H1 (cell line): Measurements from ENCODE around the gene GGA1. TPM values are rescaled to one million over a fixed set of nuclear protein-coding genes. Genes with fewer than 3 reads are reported as not detected.

ENCODE experiments used
- CTCF ChIA-PET: fragments of 300-600 bp; sonication (Branson Sonifier 250); formaldehyde crosslinking; loops from one replicate; lab custom pipeline; 2021; ENCODE audit not compliant: partially characterized antibody; lab: Charles Lee
- POLR2A ChIA-PET: fragments of 300-600 bp; sonication (Branson Sonifier 250); formaldehyde crosslinking; loops from one replicate; lab custom pipeline; 2021; ENCODE audit warnings: inconsistent platforms; ENCODE audit not compliant: partially characterized antibody; lab: Charles Lee
- DNase-seq, 2 experiments: peaks; one replicate each; pipeline versions ENCODE4 v3.0.0 to v3.0.0-alpha.2; 2010 to 2022; ENCODE audit warnings: low spot score in 2 of 2, low read depth in 1 of 2, mixed read lengths in 1 of 2
- FAIRE-seq: peaks from 2 replicates; lab custom pipeline; 2011; peaks lifted over from hg19 to GRCh38; lab: Jason Lieb, UNC
- H2AFZ ChIP-seq: 2 replicates; pipeline ENCODE4 v1.8.1; 2012; ENCODE audit warnings: low read length, inconsistent platforms
- H2AK5ac ChIP-seq: 2 replicates; pipeline ENCODE4 v1.6.1; 2013; ENCODE audit warnings: low read depth, low read length
- H2BK120ac ChIP-seq: replicated peaks from 2 replicates; pipeline ENCODE3; 2013; ENCODE audit warnings: low read depth, low read length, inconsistent platforms
- H2BK12ac ChIP-seq: 2 replicates; pipeline ENCODE4 v1.6.1; 2013; ENCODE audit warnings: low read depth, low read length
- H2BK15ac ChIP-seq: 2 replicates; pipeline ENCODE4 v1.6.1; 2013; ENCODE audit warnings: low read length
- H2BK20ac ChIP-seq: 2 replicates; pipeline ENCODE4 v1.6.1; 2013; ENCODE audit warnings: low read length
- H2BK5ac ChIP-seq: 2 replicates; pipeline ENCODE4 v1.6.1; 2013; ENCODE audit warnings: low read depth, low read length
- H3K14ac ChIP-seq: 2 replicates; pipeline ENCODE4 v1.6.1; 2013; ENCODE audit warnings: inconsistent platforms; ENCODE audit not compliant: insufficient read length
- H3K18ac ChIP-seq: 2 replicates; pipeline ENCODE4 v1.6.1; 2013; ENCODE audit warnings: low read length; ENCODE audit errors: extremely low read depth
- H3K23ac ChIP-seq: 2 replicates; pipeline ENCODE4 v1.6.1; 2013; ENCODE audit warnings: inconsistent platforms; ENCODE audit not compliant: insufficient read length
- H3K23me2 ChIP-seq: 2 replicates; pipeline ENCODE4 v1.6.1; 2013; ENCODE audit warnings: low read depth, low read length
- H3K27ac ChIP-seq: 2 replicates; pipeline ENCODE4 v1.6.1; 2011; ENCODE audit warnings: low read depth, low read length, inconsistent platforms
- H3K27me3 ChIP-seq, 4 experiments: replicated peaks in 1 of 4; 1 replicate in 1 of 4; 2 replicates in 3 of 4; pipeline versions ENCODE4 v1.6.1 to v1.8.1; 2011 to 2013; ENCODE audit warnings: low read length in 3 of 4, mild to moderate bottlenecking in 3 of 4, inconsistent platforms in 2 of 4, mixed read lengths in 2 of 4, moderate library complexity in 1 of 4; ENCODE audit not compliant: control insufficient read depth in 3 of 4, insufficient read depth in 3 of 4; ENCODE audit errors: extremely low read depth in 1 of 4
- H3K36me3 ChIP-seq, 4 experiments: 2 replicates each; pipeline versions ENCODE4 v1.6.1 to v1.8.1; 2011 to 2013; ENCODE audit warnings: mild to moderate bottlenecking in 4 of 4, low read length in 3 of 4, moderate library complexity in 2 of 4, control low read depth in 1 of 4, inconsistent platforms in 1 of 4; ENCODE audit not compliant: insufficient read depth in 4 of 4, control insufficient read depth in 2 of 4
- H3K4ac ChIP-seq: replicated peaks from 2 replicates; pipeline ENCODE3; 2013; ENCODE audit warnings: low read length, low read depth, mixed read lengths, inconsistent platforms; ENCODE audit not compliant: insufficient read length
- H3K4me1 ChIP-seq, 4 experiments: replicated peaks in 1 of 4; 1 replicate in 1 of 4; 2 replicates in 3 of 4; pipeline versions ENCODE4 v1.6.1 to v1.8.1; 2011 to 2013; ENCODE audit warnings: low read length in 3 of 4, inconsistent platforms in 2 of 4, mixed read lengths in 1 of 4; ENCODE audit not compliant: insufficient read depth in 4 of 4, control insufficient read depth in 3 of 4
- H3K4me2 ChIP-seq, 2 experiments: 2 replicates each; pipeline versions ENCODE4 v1.6.1 to v1.8.1; 2011 to 2013; ENCODE audit warnings: low read depth in 2 of 2, low read length in 2 of 2, control low read depth in 1 of 2, inconsistent platforms in 1 of 2, mild to moderate bottlenecking in 1 of 2; ENCODE audit not compliant: insufficient read depth in 1 of 2
- H3K4me3 ChIP-seq, 4 experiments: fragments of 200-600, 300-600 bp in 1 of 4; sonication (generic), shearing (Covaris generic), sonication (Bioruptor Twin) in 1 of 4; 2 replicates each; pipeline versions ENCODE4 v1.5.1 to v1.8.1; 2011 to 2016; ENCODE audit warnings: low read length in 4 of 4, low read depth in 3 of 4, control low read depth in 2 of 4, inconsistent platforms in 2 of 4, mild to moderate bottlenecking in 2 of 4, mixed read lengths in 1 of 4, moderate library complexity in 1 of 4; ENCODE audit not compliant: insufficient read depth in 2 of 4; ENCODE audit errors: extremely low read depth in 1 of 4
- H3K56ac ChIP-seq: replicated peaks from 2 replicates; pipeline ENCODE3; 2013; ENCODE audit warnings: low read depth, mild to moderate bottlenecking, mixed read lengths, low read length, inconsistent platforms; ENCODE audit not compliant: insufficient read length
- H3K79me1 ChIP-seq: 2 replicates; pipeline ENCODE4 v1.6.1; 2013; ENCODE audit warnings: low read depth, low read length, control low read depth
- H3K79me2 ChIP-seq, 2 experiments: 2 replicates each; pipeline versions ENCODE4 v1.6.1 to v1.8.1; 2012 to 2013; ENCODE audit warnings: low read length in 2 of 2, mild to moderate bottlenecking in 2 of 2, inconsistent platforms in 1 of 2; ENCODE audit not compliant: insufficient read depth in 2 of 2, control insufficient read depth in 1 of 2
- H3K9ac ChIP-seq, 4 experiments: replicated peaks in 1 of 4; 1 replicate in 1 of 4; 2 replicates in 3 of 4; pipeline versions ENCODE4 v1.6.1 to v1.8.1; 2011 to 2013; ENCODE audit warnings: low read depth in 3 of 4, low read length in 3 of 4, control low read depth in 2 of 4, mild to moderate bottlenecking in 2 of 4, moderate library complexity in 2 of 4, inconsistent platforms in 1 of 4; ENCODE audit errors: extremely low read depth in 1 of 4
- H3K9me3 ChIP-seq, 2 experiments: 2 replicates each; pipeline versions ENCODE4 v1.6.1 to v1.8.1; 2012 to 2013; ENCODE audit warnings: mild to moderate bottlenecking in 2 of 2, moderate library complexity in 2 of 2, control low read depth in 1 of 2, inconsistent platforms in 1 of 2, low read depth in 1 of 2, low read length in 1 of 2, mixed read lengths in 1 of 2; ENCODE audit not compliant: insufficient read depth in 2 of 2
- H4K20me1 ChIP-seq, 2 experiments: replicated peaks in 1 of 2; 2 replicates each; pipeline versions ENCODE3 to v1.8.1; 2011 to 2013; ENCODE audit warnings: inconsistent platforms in 2 of 2, low read length in 2 of 2, mild to moderate bottlenecking in 1 of 2; ENCODE audit not compliant: insufficient read depth in 2 of 2, control insufficient read depth in 1 of 2
- H4K5ac ChIP-seq: 2 replicates; pipeline ENCODE4 v1.6.1; 2013; ENCODE audit warnings: low read length, low read depth, mixed read lengths, inconsistent platforms; ENCODE audit not compliant: insufficient read length
- H4K8ac ChIP-seq: 2 replicates; pipeline ENCODE4 v1.8.0; 2013; ENCODE audit warnings: mild to moderate bottlenecking, moderate library complexity, low read length, inconsistent platforms; ENCODE audit not compliant: insufficient read depth; ENCODE audit errors: extremely low read depth
- H4K91ac ChIP-seq: replicated peaks from 2 replicates; pipeline ENCODE3; 2013; ENCODE audit warnings: low read length, mixed read lengths, inconsistent platforms; ENCODE audit not compliant: insufficient read length
- CREB1 ChIP-seq: IDR thresholded peaks from 2 replicates; pipeline ENCODE4 v1.6.1; 2012; ENCODE audit warnings: inconsistent platforms
- POLR2A ChIP-seq, 2 experiments: IDR thresholded peaks; 1 replicate in 1 of 2; 2 replicates in 1 of 2; pipeline ENCODE4 v1.6.1; 2011; ENCODE audit warnings: low read depth in 2 of 2, low read length in 2 of 2, mild to moderate bottlenecking in 2 of 2; ENCODE audit errors: control extremely low read depth in 1 of 2
- POLR2AphosphoS5 ChIP-seq: IDR thresholded peaks from 2 replicates; pipeline ENCODE4 v1.6.1; 2011; ENCODE audit warnings: low read depth, low read length
- YY1 ChIP-seq: IDR thresholded peaks from 2 replicates; pipeline ENCODE4 v1.6.1; 2011; ENCODE audit warnings: low read depth, mild to moderate bottlenecking, low read length
- WGBS, 2 experiments: shearing (Covaris generic) in 1 of 2; methylation state at CpG; one replicate each; pipeline versions ENCODE4 v1.1.6 to v1.1.7; 2013 to 2015; ENCODE audit warnings: low lambda C conversion rate in 2 of 2, mixed read lengths in 2 of 2, inconsistent platforms in 1 of 2, low coverage in 1 of 2, missing lambda C conversion rate in 1 of 2; ENCODE audit not compliant: insufficient replicate concordance in 2 of 2, insufficient coverage in 1 of 2, insufficient read length in 1 of 2; ENCODE audit errors: extremely low coverage in 1 of 2, missing lambda C conversion rate in 1 of 2; 5-methylcytosine and 5-hydroxymethylcytosine counted together
- polyA plus RNA-seq, 7 experiments: library from polyadenylated mRNA; depleted of rRNA in 3 of 7; stranded (reverse) in 5 of 7; unstranded in 2 of 7; fragments of >200 nt in 5 of 7; fragments of 200-250 nt in 2 of 7; gene quantifications; 1 replicate in 5 of 7; 2 replicates in 1 of 7; 4 replicates in 1 of 7; pipeline versions ENCODE4 v1.2.1 to v1.2.3, GENCODE V29; 2011 to 2013; ENCODE audit warnings: missing spikeins in 2 of 7, mixed read lengths in 2 of 7
- total RNA-seq: library from RNA; stranded (reverse); fragmentation: NEBNext Ultra II Directional; extraction: Animal tissue kit (Norgen Biotek cat#: 25700); gene quantifications from 2 replicates; pipeline ENCODE4 v1.2.1, GENCODE V29; 2021

The GGA1 gene
- total and polyA plus RNA-seq, 2 of the 8 experiments (the other 6 are each of a cell fraction or from before 2014, with no cell fraction given), result 49.3 to 57.2 TPM

- no peak overlapping the region for H3K56ac ChIP-seq
- ChIA-PET CTCF (interaction anchor here (0.6 to 11.1 kb wide), 6 partner anchors 10 to 79 kb away, joined by 3 to 140 read pairs (median 8); partner anchors contain the start of gene SH3BP1), POLR2A (interaction anchor here (0.6 to 2.1 kb wide), 8 partner anchors 9 to 122 kb away, joined by 3 to 8 read pairs (median 4); partner anchors contain the start of gene NOL12)
- no peak overlapping the region for H3K4me2 ChIP-seq
- H2BK120ac ChIP-seq, result no peak overlapping the region
- no peak overlapping the region for H2AFZ ChIP-seq
- no peak overlapping the region for H3K9ac ChIP-seq
- H2BK15ac ChIP-seq, result no peak overlapping the region
- H3K4me1 ChIP-seq, result peaks cover 0 to 3% (median under 1%) of the 10 kb centered on the region in 4 experiments; a peak in 3 of 7 replicates
- WGBS, 2 experiments, result 93% methylated on average over 6 of the region's 6 CpGs; no CpG with 5 or more reads in 1 of the 2 experiments
- H4K91ac ChIP-seq, result no peak overlapping the region
- no peak overlapping the region for H3K14ac ChIP-seq
- TF ChIP-seq CREB1, result no peak
- TF ChIP-seq POLR2A (IDR thresholded peaks at IDR 0.05; ENCODE audit: control extremely low read depth in 1 of 2, low read depth in 2 of 2, low read length in 2 of 2), result no peak
- TF ChIP-seq POLR2AphosphoS5, result peak; percentile 16; the same call in 1 of the 2 replicates
- no peak for TF ChIP-seq YY1
- DNase-seq (no peak), FAIRE-seq (no peak)
- no peaks in the 10 kb centered on the region for H3K23me2 ChIP-seq
- no peak overlapping the region for H4K5ac ChIP-seq
- H3K27me3 ChIP-seq, result no peaks in the 10 kb centered on the region
- H2BK12ac ChIP-seq, result no peak overlapping the region
- H3K79me2 ChIP-seq, result no peaks in the 10 kb centered on the region
- H3K36me3 ChIP-seq, result peaks cover 0 to 6% (median 2%) of the 10 kb centered on the region in 4 experiments; a peak in 3 of 8 replicates
- H2BK20ac ChIP-seq, result no peak overlapping the region
- no peak overlapping the region for H3K4me3 ChIP-seq
- H3K27ac ChIP-seq, result no peak overlapping the region
- no peak overlapping the region for H3K18ac ChIP-seq
- H3K4ac ChIP-seq, result no peak overlapping the region
- peaks cover 0 to 2% of the 10 kb centered on the region in 2 experiments for H4K20me1 ChIP-seq
- H2AK5ac ChIP-seq, result no peak overlapping the region
- no peak overlapping the region for H2BK5ac ChIP-seq
- no peaks in the 10 kb centered on the region for H3K9me3 ChIP-seq
- H4K8ac ChIP-seq, result no peak overlapping the region; the same call in 1 of the 2 replicates
- H3K23ac ChIP-seq, result no peak overlapping the region
- 0 out of 2 replicates have a peak, but pooled peaks cover 2% of the 10 kb centered on the region for H3K79me1 ChIP-seq
Observed at GRCh38 chr22:37627545-37627944, 18.9 kb downstream of the GGA1 start.
